ENCODE measurements around the gene NOS3. TPM values are rescaled to one million over a fixed set of nuclear protein-coding genes. Genes with fewer than 3 reads are reported as not detected.

Gene NOS3
- total RNA-seq, 6 donors from 2014 or later = 3.1 to 95.3 (median 16.2) TPM

GRCh38 chr7:150999001-150999400 lies 8.2 kb downstream of the NOS3 start:
- WGBS, 2 donors = 88 to 91% methylated on average over 9 to 10 of the region's 12 CpGs
- Histone ChIP-seq H3K4me1 (peaks cover 18 to 27% (median 24%) of the 10 kb centered on the region in 4 donors), H3K36me3 (peaks cover 0 to 24% (median 0%) of the 10 kb centered on the region in 4 donors), H3K4me3 (no peak overlapping the region), H3K9me3 (no peaks in the 10 kb centered on the region), H3K27ac (no peak overlapping the region), H3K27me3 (no peaks in the 10 kb centered on the region)
- ATAC-seq (ENCODE audit: low FRiP score in 2 of 2) (no peak), DNase-seq (no peak)
- TF ChIP-seq POLR2AphosphoS5 (IDR thresholded peaks at IDR 0.05) = no peak
- TF ChIP-seq EP300 (IDR thresholded peaks at IDR 0.05) = no peak
- TF ChIP-seq CTCF (IDR thresholded peaks at IDR 0.05) = no peak

- Histone ChIP-seq H3K4me1 (peaks cover 12 to 20% (median 17%) of the 10 kb centered on the region in 4 donors), H3K27me3 (no peaks in the 10 kb centered on the region), H3K36me3 (peaks cover 0 to 24% (median 0%) of the 10 kb centered on the region in 4 donors), H3K9me3 (no peaks in the 10 kb centered on the region), H3K27ac (no peak overlapping the region), H3K4me3 (no peak overlapping the region)
- TF ChIP-seq CTCF (IDR thresholded peaks at IDR 0.05) = no peak
- TF ChIP-seq POLR2A (IDR thresholded peaks at IDR 0.05) = no peak
- TF ChIP-seq EP300 (IDR thresholded peaks at IDR 0.05) = no peak
- no peak for DNase-seq
- no peak for ATAC-seq (ENCODE audit: low FRiP score in 2 of 2)
- 84 to 87% methylated on average over 5 of the region's 5 CpGs for WGBS, 2 donors
These were observed 8.8 kb downstream of the NOS3 start for GRCh38 chr7:150999497-151000230.

GRCh38 chr7:151000897-151001495 lies 10.2 kb downstream of the NOS3 start:
- DNase-seq (no peak), ATAC-seq (ENCODE audit: low FRiP score in 2 of 2) (no peak)
- no peaks in the 10 kb centered on the region for H3K27me3 ChIP-seq
- H3K4me3 ChIP-seq = no peak overlapping the region
- TF ChIP-seq EP300 (IDR thresholded peaks at IDR 0.05) = no peak
- TF ChIP-seq POLR2A (IDR thresholded peaks at IDR 0.05) = no peak
- no peak for TF ChIP-seq POLR2AphosphoS5 (IDR thresholded peaks at IDR 0.05)
- TF ChIP-seq CTCF (IDR thresholded peaks at IDR 0.05) = no peak
- no peaks in the 10 kb centered on the region for H3K9me3 ChIP-seq
- WGBS, 2 donors = 85 to 89% methylated on average over 13 of the region's 13 CpGs
- peaks cover 8 to 14% (median 10%) of the 10 kb centered on the region in 4 donors for H3K4me1 ChIP-seq
- peaks cover 0 to 29% (median 0%) of the 10 kb centered on the region in 4 donors for H3K36me3 ChIP-seq
- no peak overlapping the region for H3K27ac ChIP-seq

GRCh38 chr7:151001546-151001945 lies 10.7 kb downstream of the NOS3 start:
- no peak for TF ChIP-seq POLR2A (IDR thresholded peaks at IDR 0.05)
- no peak for TF ChIP-seq CTCF (IDR thresholded peaks at IDR 0.05)
- no peak for TF ChIP-seq POLR2AphosphoS5 (IDR thresholded peaks at IDR 0.05)
- TF ChIP-seq EP300 (IDR thresholded peaks at IDR 0.05) = no peak
- ATAC-seq (ENCODE audit: low FRiP score in 2 of 2) = no peak
- no peaks in the 10 kb centered on the region for H3K27me3 ChIP-seq
- H3K27ac ChIP-seq = no peak overlapping the region
- 95 to 98% methylated on average over 16 of the region's 16 CpGs for WGBS, 2 donors
- DNase-seq = no peak
- H3K36me3 ChIP-seq = peaks cover 0 to 29% (median 0%) of the 10 kb centered on the region in 4 donors
- H3K4me3 ChIP-seq = no peak overlapping the region
- peaks cover 4 to 10% (median 7%) of the 10 kb centered on the region in 4 donors for H3K4me1 ChIP-seq
- no peaks in the 10 kb centered on the region for H3K9me3 ChIP-seq
